Left lobe of liver (tissue), 2 donors: Measurements from ENCODE around the gene CNOT8. TPM values are rescaled to one million over a fixed set of nuclear protein-coding genes. Genes with fewer than 3 reads are reported as not detected.
A peak's percentile ranks its signal among the peaks of the same experiment; 100 is the strongest.
"Not testable (repeated sequence)": the region's sequence is repeated elsewhere in the genome, so short reads cannot be mapped to it uniquely, and the experiment has no call there.

ENCODE experiments used
- ATAC-seq: fragments of 200-7000 bp; cut with Tn5 transposase; one replicate; pipeline ENCODE4 v1.9.1; 2020; ENCODE audit warnings: mild to moderate bottlenecking, moderate library complexity
- DNase-seq: peaks from one replicate; pipeline ENCODE4 v3.0.0-alpha.2; 2020; ENCODE audit warnings: low spot score
- total RNA-seq: library from RNA; stranded (reverse); gene quantifications from one replicate; pipeline ENCODE4 v1.2.1, GENCODE V29; 2021
- donor health status: DM: no; HTN: no; CAD: no; lungs with moderate emphysema.
- donor health status: DM: no; HTN: yes; CAD: no.

Gene CNOT8
- total RNA-seq, 1 donor from 2014 or later = 18.0 TPM

DNA sequence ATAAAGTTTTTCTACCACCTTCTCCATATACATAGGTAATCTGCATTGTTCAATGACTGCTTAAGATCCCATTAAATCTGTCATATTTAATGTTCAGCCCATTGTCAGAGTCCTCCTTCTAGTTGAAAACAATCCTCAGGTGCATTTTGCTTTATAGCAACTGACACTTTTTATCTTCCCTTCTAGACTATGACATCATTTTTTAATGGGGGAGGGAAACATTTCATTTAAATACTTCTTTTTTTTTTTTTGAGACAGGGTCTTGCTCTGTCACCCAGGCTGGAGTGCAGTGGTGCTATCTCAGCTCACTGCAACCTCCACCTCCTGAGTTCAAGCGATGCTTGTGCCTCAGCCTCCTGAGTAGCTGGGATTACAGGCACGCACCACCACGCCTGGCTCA is 25.6 kb upstream of the CNOT8 start:
- not testable (repeated sequence) for ATAC-seq, DNase-seq

DNA sequence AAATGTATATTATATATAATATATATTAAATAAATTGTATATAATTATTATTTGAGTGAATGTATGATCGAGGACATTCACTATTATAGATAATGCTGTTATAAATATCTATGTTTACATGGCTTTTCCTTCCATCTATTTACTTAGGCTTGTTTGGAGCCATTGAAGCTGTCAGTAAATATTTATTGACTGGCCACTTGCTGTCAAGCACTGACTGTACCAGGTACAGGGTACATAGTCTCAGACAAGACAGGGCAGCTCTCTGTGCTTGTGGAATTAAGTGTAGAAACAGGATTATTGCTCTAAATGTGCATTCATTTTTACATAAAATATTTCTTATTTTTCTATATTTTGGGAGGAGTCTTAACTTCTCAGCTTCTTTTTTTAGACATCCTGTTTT is 24.4 kb upstream of the CNOT8 start:
- ATAC-seq (peak; percentile 67), DNase-seq (no peak)

DNA sequence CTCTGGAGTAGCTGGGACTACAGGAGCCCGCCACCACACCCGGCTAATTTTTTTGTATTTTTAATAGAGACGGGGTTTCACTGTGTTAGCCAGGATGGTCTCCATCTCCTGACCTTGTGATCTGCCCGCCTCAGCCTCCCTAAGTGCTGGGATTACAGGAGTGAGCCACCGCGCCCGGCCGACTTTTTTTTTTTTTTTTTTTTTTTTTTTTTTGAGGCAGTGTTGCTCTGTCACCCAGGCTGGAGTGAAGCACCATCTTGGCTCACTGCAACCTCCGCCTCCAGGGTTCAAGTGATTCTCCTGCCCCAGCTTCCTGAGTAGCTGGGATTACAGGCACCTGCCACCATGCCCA is 22.8 kb upstream of the CNOT8 start:
- not testable (repeated sequence) for DNase-seq, ATAC-seq

DNA sequence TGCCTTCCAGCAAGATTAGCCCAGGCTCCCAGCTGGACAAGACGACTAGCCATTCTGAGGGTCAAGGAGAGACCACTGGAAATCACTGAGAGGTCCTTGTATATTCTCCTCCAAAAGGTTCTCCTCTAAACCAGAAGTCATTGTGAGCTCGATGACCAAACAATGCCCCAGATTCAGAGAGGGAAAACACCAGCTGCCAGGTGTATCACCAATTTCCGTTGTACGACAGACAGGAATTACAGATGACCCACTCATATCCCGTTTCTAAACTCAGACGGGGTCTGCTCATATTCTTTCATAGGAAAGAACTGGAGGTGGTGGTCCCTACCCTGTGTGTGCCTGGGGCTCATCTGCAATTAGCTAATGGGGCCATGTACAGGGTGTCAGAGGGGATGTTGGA is 22.2 kb upstream of the CNOT8 start:
- ATAC-seq (no peak), DNase-seq (no peak)

DNA sequence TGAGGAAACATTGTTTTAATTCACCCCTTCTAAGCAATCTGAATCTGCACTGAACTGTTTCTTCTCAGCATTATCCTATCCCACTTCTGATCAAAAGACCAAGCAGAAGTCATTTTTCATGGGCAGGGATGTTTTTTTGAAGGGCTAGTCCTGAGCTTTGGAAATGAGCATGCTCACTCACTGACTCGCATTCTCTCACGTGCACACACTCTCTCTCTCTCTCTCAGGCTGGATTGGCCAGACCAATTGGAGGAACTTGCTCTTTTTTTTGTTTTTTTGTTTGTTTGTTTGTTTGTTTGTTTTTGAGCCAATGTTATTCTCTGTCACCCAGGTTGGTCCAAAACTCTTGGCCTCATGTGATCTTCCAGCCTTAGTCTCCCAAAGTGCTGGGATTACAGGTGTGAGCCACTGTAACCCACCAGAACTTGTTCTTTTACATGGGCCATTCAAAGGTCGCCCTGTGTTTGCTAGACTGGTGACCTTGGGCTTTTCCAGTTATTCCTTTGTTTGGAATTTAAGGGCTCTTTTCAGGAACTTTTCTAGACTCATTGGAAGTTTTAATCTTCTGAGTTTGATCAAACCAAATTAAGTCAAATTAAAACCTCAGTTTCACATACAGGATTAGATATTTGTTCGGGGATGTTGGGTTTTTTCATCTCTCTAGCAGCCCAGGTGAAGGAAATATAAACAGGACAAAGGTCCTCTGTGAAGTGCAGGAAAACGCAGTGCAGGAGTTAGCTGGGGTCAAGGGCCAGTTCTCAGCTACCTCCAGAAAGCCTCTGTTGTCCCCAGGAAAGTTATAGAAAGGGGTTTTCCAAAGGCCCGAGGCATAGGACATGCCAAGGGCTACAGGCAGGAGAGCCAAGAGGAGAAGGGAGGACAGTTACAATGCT is 21.2 kb upstream of the CNOT8 start:
- ATAC-seq = peak; percentile 24
- DNase-seq = no peak

DNA sequence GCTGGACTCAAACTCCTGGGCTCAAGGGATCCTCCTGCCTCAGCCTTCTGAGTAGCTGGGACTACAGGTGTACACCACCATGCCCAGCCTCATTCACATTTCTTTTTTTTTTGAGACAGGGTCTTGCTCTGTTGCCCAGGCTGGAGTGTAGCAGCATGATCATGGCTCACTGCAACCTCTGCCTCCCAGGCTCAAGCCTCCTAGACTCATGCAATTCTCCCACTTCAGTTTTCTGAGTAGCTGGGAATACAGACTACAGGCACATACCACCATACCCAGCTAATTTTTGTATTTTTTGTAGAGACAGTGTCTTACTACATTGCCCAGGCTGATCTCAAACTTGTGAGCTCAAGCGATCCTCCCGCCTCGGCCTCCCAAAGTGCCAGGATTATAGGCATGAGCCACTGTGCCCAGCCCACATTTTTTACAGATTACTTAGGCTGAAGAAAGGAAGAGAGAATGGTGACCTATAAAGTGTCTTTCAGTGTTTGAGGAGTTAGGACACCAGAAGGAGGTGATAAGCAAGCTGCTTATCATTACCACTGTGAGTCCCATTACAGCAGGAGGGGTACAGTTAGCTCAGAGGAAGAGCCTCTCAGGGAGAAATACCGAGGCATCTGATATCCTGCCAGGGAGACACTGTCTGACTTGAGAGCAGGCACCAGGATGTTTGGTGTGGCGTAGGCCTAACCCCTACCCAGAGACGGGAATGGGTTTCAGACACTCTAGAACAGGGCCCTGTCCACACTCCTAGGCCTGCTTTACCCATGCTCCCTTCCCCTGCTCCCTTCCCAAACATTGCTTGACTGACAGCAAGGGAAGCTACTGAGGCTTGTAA is 17.8 kb upstream of the CNOT8 start:
- ATAC-seq (peak; percentile 28), DNase-seq (no peak)

DNA sequence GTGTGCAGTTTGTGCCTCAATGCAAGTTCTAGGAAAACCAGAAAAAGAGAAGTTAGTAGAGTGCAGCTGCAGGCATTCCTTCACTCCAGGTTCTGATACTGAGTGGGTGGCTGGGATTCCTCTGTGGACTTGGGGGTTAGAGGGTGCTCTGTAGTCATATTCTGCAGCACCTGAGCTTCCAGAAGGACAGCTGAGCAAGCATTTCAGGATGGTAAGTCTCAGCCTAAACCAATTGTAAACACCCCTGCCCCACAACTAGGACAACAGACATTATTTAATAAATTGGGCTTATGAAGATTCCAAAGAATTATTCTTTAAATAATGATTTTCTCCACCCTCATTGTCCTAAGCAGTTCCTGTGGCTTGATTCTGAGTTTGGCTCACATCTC is 17.2 kb upstream of the CNOT8 start:
- no peak for ATAC-seq
- no peak for DNase-seq

DNA sequence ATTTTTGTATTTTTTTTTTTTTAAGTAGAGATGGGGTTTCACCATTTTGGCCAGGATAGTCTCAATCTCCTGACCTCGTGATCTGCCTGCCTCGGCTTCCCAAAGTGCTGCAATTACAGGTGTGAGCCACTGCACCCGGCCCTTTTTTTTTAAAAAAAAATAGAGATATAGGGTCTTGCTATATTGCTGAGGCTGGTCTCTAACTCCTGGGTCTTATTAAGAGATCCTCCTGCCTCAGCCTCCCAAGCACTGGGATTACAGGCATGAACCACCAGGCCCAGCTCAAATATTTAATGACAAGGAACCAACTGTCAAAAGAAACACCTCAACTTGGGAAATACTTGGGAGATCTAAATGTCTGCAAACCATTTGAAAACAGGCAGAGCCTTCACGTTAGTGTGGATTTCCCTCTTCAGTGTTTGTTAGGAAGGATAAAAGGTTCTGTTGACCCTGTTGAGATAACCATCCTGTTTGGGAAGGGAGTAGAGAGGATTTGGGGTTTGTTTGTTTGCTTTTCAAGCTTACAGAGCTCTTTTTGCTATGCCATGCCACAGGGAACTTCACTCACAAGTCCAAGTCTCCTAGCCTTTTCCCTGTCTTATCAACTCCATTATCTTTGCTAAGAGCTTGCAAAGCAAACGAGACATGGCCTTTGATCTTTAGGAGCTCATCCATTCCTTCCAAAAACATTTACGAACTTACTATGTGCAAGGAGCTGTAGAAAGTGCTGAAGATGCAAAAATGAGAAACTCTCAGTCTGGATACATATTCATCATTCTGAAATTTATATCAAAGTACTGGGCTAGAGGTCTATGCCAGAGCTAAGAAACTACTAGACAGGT is 15.5 kb upstream of the CNOT8 start:
- no peak for ATAC-seq
- no peak for DNase-seq

DNA sequence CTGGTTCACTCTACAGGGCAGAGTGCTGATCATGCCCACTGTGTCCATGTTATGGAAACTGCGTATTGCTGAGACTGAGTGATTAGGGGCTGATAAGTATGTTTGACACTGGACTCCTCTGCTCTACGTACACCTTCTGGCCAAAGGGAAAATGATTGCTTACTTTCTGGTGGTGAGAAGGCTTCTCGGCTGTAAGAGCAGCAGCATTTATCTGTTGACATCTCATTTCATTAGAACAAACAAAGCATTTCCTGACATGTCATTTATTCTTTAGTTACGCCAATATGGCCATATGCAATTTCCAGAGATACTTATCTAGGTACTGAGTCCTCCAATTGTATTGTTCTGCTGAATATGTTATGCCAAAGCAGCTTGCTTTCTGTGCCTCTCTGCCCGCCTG is 13.6 kb upstream of the CNOT8 start:
- ATAC-seq = no peak
- DNase-seq = no peak

DNA sequence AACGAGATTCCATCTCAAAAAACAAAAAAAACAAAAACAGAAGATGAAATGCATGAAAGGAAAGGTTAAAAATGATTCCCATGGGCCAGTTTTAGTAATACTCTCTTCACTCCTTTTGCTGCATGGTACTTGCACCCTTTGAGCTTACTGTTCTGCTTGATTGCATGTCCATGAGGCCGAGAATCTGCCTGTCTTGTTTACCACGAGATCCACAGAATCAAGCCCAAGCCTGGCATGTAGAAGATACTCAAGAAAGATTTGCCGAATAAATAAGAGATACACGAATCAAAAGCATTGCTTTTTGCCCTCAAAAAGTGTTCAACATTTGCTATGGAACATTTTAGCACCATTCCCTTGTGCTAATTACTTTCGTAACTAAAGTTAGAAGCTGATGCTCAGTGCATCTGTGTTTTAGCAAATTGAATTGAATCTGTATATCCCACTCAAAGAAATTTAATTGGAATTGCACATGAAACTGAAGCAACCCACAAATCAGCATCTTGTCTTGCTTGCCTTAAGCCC is 9.1 kb upstream of the CNOT8 start:
- no peak for ATAC-seq
- DNase-seq = no peak

DNA sequence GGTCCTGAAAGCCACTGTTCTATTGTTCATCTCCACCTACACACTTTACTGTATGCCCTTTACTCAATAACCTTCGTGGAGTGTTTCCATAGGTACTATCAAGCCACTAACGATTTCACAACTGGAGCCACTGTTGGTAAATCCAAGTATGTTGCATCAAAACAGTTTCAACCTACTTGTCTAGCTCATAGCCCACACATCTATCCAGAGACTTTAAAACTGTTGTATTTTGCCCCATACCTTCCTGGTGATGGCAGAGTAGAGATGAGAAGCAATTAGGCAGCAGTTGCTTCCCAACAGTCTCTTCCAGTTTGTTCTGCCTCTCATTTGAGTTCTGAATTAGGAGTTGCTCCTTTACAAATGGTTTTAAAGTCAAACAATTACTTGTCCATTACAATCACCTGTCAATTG is 8.6 kb upstream of the CNOT8 start:
- no peak for DNase-seq
- peak; percentile 67 for ATAC-seq

DNA sequence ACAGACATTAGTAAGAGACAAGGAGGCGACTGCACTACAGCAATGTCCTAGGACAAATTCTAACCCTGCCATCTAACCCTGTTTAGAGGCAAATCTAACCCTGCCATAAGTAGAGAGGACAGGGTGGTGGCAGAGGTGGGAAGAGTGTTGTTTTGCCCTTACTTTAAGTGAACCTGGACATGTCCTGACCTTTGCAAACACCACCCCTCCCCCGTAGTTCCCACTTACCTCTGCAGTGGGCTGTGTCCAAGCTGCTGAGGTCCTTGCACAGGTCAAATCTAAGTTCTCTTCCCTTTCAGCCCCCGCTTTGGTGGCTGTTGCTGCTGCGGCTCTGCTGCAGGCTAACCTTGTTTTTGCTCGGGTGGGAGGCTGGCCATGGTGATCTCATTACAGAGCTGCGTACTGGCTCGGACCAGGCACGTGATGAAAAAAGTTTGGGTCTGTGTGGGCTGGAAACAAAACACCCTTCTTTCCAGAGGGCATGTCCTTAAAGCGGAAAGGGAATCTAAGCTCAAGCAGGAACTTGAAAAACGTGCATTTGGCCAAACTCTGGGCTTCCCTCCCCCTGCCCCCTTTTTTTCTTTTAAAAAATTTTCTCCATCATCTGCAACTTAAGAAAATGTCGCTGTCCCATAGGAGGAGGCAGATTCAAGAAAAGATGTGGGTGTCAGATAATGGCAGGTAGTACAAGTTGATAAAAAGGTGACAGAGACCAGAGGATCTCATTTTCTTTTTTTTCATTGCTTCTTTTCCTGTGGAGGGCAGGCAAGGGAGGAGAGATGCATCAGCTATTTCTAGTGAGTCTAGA is 8.0 kb upstream of the CNOT8 start, which contains the start of gene FAXDC2:
TSS of gene FAXDC2 (minus strand) at position 349 of the 808 bp plus-strand sequence. CDS start 12,425 bp downstream, outside the sequence.
- peak; percentile 96 for ATAC-seq

DNA sequence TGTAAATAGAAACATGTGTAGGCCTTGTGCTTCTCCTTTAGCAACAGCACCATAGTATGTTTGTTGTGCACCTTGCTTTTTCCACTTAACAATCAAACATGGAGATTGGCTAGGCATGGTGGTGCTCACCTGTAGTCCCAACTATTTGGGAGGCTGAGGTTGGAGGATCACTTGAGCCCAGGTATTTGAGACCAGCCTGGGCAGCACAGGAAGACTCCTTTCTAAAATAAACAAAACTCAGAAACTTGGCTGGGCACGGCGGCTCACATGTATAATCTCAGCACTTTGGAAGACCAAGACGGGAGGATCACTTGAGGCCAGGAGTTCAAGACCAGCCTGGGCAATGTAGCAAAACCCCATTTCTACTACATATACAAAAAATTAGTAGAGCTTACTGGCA is 7.1 kb upstream of the CNOT8 start:
- ATAC-seq = no peak

More for the DNA sequence above, 8.0 kb upstream of the CNOT8 start, which contains the start of gene FAXDC2:
- DNase-seq = peak; percentile 80

DNA sequence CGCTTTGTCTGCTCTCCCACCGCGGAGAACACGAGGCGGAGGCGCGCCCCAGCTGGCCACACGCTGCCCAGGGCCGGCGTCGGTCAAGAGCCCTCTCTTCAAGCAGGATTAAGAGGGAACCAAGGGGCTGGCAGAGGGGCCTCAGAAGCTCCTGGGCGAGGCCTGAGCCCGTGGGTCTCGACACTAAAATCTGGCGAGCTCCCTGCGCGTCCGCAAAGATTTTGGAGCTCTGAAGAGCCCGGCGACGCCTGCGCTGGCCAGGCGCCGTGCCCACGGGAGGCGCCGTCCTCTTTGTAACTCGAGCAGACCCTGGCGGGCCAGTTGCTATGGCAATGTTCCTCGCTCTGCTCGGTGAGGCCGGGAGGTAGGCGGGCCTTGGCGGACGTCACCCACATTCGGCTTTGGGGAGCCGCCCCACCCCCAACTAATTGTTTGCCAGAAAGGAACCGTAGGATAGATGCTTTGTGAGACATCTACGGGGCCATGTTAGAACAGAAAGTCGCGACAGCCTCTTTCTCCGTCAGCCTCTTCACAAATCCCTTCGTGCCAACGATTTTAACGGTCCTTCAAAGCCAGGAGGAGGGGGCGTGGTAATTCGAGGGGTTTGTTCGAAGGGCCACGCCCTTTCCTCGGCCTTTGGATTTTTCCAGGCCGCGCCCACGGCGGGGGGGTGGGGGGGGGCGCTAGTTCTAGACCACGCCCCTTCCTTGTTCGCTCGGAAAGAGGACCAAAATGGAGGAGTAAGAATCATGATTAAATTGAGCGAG is 714 bp upstream of the CNOT8 start:
- ATAC-seq (peak; percentile 82), DNase-seq (peak; percentile 96)

More for the DNA sequence above, 7.1 kb upstream of the CNOT8 start:
- peak; percentile 34 for DNase-seq

DNA sequence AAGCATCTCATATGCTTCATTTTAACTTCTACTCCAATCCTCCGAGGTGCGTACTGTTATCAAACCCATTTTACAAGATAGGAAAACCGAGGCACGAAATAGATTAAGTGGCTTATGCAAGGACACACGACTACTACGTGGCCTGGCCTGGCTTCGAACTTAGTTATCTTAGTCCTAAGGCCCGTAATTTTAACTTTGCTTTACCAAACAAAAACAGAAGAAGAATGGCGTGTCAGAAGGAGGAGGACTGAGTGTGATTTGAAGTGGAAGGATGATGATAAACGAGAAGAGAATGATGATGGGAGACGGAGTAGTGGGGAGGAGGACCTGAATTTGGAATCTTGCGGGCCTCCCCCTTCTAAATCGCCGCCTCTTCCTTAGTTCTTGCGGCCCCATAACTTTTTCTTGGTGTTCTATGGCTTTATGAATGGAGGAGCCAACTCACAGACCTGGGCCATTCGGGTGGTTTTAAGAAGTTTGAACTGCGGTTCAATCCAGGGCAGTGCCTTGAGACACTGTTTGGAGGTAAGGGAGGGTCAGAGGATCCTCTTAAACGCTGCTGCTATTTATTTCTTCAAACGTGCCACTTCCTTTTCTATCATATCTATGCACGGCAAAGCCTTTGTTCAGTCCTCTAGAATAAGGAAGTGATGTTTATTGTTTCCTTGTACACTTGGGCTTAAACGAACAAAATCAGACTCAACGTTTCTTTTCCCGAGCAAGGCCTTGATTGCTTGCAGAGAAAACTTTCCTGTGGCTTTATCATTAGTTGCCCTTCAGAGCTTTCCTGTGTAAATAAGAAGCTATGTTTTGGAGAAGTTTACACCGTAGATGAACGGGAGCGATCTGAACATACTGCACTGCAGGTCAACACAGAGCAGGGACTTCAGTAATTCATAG is 795 bp downstream of the CNOT8 start:
- no peak for DNase-seq

DNA sequence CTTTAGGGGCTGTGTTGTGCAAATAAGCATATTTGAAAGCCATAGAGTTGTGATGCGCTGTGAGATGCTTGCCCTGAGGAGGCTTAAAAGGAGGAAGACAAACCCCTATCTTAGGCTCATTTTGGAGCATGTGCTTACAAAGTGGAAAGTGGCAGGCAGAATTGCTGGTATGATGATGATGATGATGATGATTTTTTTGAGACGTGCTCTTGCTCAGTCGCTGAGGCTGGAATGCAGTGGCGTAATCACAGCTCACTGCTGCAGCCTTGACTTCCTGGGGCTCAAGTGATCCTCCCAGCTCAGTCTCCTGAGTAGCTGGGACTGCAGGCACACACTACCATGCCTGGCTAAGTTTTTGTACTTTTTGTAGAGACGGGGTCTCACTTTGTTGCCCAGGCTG is 1.7 kb downstream of the CNOT8 start:
- ATAC-seq (no peak), DNase-seq (no peak)

More for the DNA sequence above, 795 bp downstream of the CNOT8 start:
- no peak for ATAC-seq

DNA sequence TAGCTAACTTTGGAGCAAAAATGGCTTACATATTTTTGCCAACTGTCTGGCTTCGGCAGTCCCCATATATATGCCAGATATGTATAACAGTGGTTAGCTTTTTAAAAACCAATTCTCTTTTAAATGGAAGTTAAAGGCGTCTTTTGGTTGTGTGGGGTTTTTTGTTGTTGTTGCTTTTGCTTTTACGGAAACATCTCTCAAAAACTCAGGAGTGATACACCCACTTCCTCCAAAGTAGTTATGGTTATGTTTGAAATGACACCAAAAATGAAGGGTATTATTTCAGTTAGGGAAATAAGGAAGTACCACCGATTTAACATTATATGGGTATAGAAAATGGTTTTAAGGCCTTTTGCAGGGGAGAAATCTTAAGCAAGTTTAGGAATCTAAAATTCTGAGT is 2.3 kb downstream of the CNOT8 start:
- no peak for ATAC-seq
- no peak for DNase-seq

DNA sequence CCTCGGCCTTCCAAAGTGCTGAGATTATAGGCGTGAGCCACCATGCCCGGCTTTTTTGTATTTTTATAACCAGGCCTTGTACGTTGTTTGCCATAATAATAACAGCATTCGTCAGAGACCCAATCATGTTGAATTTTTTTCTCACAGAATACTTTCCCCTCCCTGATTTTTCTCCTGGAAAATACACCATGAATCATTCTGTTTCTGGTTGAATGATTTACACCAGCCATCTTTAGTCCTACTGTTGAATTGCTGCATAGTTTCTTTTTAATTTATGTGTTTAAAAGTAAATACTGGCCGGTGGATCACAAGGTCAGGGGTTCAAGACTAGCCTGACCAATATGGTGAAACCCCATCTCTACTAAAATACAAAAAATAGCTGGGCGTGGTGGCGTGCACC is 3.5 kb downstream of the CNOT8 start:
- ATAC-seq = no peak
- DNase-seq = no peak
